Measurements from ENCODE around the gene IDUA. TPM values are rescaled to one million over a fixed set of nuclear protein-coding genes. Genes with fewer than 3 reads are reported as not detected.

IDUA gene
- total and polyA plus RNA-seq, 12 donors: 1.6 to 109 (median 31.2) TPM

DNA sequence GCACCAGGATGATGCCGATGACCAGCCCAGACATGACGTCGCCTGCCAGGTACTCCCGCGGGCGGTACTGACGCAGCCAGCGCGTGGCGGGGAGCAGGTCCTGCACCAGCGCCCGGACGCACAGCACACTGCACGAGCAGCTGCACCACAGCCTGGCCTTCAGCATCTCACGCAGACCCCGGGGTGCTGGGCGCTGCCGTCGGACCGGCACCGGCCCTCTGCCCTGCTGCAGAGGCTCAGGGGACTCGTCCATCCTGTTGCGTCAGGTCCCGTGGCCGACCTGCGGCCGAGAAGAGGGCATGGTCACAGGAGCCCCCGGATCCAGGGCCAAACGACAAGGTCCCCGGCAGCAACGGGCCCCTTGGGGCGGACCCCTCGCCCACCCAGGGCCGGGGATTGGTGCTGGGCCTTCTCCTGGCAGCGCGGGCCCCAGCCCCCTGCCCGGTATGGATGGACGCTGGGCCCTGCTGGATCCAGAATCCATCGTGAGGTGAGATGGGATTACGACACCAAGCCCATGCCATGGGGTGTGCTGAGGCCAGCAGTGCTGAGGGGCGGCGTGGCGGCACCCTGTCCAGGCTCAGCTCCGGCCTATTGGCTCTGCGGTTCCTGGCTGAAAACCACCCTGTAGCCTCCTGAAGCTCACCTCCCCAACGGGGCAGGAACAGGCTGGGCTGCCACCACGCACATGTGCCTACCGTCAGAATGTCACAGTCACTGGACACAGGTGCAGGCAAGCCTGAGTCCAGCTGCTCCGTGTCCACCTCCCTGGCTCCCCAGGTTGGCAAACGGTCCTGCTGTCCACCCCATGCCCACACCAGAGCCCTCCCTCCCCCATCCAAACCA lies 4.8 kb downstream of the IDUA start:
- Histone ChIP-seq H3K27ac (peak overlapping the region; percentile 84 to 99 (median 92)), H3K4me1 (replicated peaks in 1 of 2) (peaks cover 19 to 25% of the 10 kb centered on the region in 2 donors), H3K9me3 (replicated peaks in 1 of 3) (no peaks in the 10 kb centered on the region), H3K27me3 (no peaks in the 10 kb centered on the region), H3K36me3 (replicated peaks in 1 of 2) (peaks cover 0 to 7% of the 10 kb centered on the region in 2 donors), H3K4me3 (peak overlapping the region in 1 of 4 donors; percentile 52)
- peak in 3 of 7 donors; percentile 18 to 46 (median 28) for DNase-seq
- intact Hi-C loops (cut with DNase I): no loop called here
- 90 to 97% (median 92%) methylated on average over 8 to 50 of the region's 50 CpGs for WGBS, 4 donors
- TF ChIP-seq, protein P1, sequence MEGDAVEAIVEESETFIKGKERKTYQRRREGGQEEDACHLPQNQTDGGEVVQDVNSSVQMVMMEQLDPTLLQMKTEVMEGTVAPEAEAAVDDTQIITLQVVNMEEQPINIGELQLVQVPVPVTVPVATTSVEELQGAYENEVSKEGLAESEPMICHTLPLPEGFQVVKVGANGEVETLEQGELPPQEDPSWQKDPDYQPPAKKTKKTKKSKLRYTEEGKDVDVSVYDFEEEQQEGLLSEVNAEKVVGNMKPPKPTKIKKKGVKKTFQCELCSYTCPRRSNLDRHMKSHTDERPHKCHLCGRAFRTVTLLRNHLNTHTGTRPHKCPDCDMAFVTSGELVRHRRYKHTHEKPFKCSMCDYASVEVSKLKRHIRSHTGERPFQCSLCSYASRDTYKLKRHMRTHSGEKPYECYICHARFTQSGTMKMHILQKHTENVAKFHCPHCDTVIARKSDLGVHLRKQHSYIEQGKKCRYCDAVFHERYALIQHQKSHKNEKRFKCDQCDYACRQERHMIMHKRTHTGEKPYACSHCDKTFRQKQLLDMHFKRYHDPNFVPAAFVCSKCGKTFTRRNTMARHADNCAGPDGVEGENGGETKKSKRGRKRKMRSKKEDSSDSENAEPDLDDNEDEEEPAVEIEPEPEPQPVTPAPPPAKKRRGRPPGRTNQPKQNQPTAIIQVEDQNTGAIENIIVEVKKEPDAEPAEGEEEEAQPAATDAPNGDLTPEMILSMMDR (IDR thresholded peaks at IDR 0.05): no peak
- TF ChIP-seq POLR2A (IDR thresholded peaks at IDR 0.05): no peak

DNA sequence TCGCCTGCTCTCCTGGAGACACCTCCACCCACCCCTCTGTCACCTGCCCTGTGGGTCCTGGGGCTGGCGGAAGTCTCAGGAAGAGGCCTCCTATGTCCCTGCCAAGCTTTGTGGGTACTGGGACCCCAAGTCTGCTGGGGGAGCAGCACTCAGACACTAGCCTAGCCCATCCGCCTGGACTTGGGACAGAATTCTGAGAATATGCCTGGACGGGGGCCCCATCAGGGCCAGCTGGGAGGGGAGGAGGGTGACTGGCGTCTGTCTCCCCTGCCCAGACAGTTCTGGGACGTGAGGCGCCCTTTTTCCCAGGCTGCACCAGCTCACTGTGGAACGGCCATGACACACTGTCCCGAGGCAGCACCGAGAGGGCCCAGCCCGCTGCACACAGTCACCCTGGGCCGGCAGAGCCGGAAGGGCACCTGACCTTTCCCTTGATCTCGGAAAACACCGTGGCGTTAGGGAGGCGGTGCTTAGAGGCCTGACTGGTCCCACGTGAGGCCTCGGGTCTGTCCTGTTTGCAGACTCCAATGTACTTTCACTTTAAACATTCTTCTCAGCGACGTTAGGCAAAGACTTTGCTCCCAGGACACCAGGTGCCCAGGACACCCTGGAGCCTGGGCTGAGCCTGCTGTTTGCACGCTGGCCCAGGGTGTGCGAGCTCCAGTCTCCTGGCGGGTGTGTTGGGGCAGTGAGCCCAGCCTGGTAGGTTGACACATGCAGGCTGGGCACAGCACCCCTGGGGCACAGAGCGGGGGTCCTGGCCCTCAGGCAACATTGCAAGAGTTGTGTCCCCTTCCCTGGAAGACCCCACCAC lies 5.7 kb downstream of the IDUA start:
- Histone ChIP-seq H3K9me3 (replicated peaks in 1 of 3) (no peaks in the 10 kb centered on the region), H3K27ac (peak overlapping the region; percentile 84 to 99 (median 92)), H3K27me3 (no peaks in the 10 kb centered on the region), H3K4me3 (peak overlapping the region in 2 of 4 donors; percentile 18 to 52), H3K4me1 (replicated peaks in 1 of 2) (peaks cover 17 to 27% of the 10 kb centered on the region in 2 donors), H3K36me3 (replicated peaks in 1 of 2) (peaks cover 0 to 7% of the 10 kb centered on the region in 2 donors)
- peak; percentile 86 to 97 (median 96) for DNase-seq
- intact Hi-C loops (cut with DNase I): no loop called here
- WGBS, 4 donors: 32 to 52% (median 35%) methylated on average over 10 to 25 of the region's 25 CpGs
- peak; percentile 9 to 92 for TF ChIP-seq POLR2A (IDR thresholded peaks at IDR 0.05)
- TF ChIP-seq, protein P1 (IDR thresholded peaks at IDR 0.05): no peak

DNA sequence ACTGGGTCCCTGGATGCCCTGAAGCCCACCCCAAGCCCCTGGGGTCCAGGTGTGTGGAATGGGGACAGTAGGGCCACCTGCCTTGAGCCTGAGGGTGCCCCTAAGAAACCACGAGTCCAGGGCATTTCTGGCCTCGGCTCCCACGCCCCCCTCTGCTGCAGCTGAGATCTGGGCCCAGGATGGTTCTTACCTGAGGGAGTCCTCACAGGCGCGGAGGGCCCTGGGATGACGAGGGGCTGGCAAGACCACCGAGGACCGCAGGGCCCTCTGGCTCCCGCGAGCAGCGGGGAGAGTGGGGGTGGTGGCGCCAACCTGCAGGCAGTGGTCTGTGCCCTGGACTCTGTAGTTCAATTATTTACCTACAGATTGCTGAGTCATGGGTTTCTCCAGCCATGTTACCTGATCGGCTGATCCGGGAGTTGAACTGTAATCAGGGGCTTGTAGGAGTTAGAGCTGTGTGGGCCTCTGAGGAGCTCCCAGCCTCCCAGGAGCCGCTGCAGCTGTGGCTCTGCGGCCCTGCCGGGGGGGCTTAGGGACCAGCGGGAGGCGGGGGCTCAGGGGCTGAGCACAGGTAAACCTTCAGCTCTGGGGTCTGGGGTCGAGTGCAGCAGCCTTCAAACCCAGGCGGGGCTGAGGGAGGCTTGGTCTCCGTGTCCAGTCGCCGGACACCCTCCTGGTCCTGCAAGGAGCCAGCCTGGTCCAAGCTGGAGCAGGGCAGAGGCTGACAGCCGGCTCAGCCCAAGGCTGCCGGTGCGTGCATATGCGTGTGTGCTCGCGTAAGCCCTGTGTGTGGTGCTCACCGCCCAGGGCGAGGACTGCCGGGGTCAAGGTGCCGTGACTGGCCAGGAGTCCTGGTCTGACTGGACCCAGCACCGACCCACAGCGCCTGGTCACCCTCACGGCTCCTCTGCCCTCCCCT lies 6.5 kb downstream of the IDUA start, which contains the start of gene SLC26A1:
SLC26A1 (minus strand) TSS at position 294 of the 919 bp plus-strand sequence. CDS start 1,701 bp downstream, outside the sequence.
- peak; percentile 72 to 92 (median 87) for DNase-seq
- Histone ChIP-seq H3K4me1 (replicated peaks in 1 of 2) (peaks cover 20 to 25% of the 10 kb centered on the region in 2 donors), H3K27ac (peak within 1 kb of the TSS; percentile 84 to 99 (median 92)), H3K4me3 (peak within 1 kb of the TSS in 2 of 4 donors; percentile 18 to 52), H3K36me3 (replicated peaks in 1 of 2) (peaks cover 0 to 7% of the 10 kb centered on the region in 2 donors), H3K27me3 (no peaks in the 10 kb centered on the region), H3K9me3 (replicated peaks in 1 of 3) (no peaks in the 10 kb centered on the region)
- intact Hi-C loops (cut with DNase I): no loop called here
- 63 to 71% (median 67%) methylated on average over 12 to 37 of the region's 37 CpGs for WGBS, 4 donors
- peak in 1 of 2 donors; percentile 71 for TF ChIP-seq POLR2A (IDR thresholded peaks at IDR 0.05)
- TF ChIP-seq, protein P1 (IDR thresholded peaks at IDR 0.05): no peak
